Caki2 (cell line): ENCODE results near the gene SLC6A1. TPM values are rescaled to one million over a fixed set of nuclear protein-coding genes. Genes with fewer than 3 reads are reported as not detected.

Experiments
- DNase-seq: peaks from one replicate; pipeline ENCODE4 v3.0.0-alpha.2; 2015; ENCODE audit warnings: low read depth
- in situ Hi-C: cut with HindIII; loops from 2 replicates; pipeline ENCODE4 v1.10.0; 2016; ENCODE audit warnings: low sequenced_read_pairs, low pct_unique_long_range_greater_than_20kb, mixed read lengths
- total RNA-seq: library from RNA; depleted of rRNA; stranded (reverse); fragments of >200 nt; shearing (Covaris generic); gene quantifications from 2 replicates; pipeline ENCODE4 v1.2.3, GENCODE V29; 2014; ENCODE audit warnings: low replicate concordance; rRNA removed

The SLC6A1 gene
- total RNA-seq: not detected in 2 replicates

DNA sequence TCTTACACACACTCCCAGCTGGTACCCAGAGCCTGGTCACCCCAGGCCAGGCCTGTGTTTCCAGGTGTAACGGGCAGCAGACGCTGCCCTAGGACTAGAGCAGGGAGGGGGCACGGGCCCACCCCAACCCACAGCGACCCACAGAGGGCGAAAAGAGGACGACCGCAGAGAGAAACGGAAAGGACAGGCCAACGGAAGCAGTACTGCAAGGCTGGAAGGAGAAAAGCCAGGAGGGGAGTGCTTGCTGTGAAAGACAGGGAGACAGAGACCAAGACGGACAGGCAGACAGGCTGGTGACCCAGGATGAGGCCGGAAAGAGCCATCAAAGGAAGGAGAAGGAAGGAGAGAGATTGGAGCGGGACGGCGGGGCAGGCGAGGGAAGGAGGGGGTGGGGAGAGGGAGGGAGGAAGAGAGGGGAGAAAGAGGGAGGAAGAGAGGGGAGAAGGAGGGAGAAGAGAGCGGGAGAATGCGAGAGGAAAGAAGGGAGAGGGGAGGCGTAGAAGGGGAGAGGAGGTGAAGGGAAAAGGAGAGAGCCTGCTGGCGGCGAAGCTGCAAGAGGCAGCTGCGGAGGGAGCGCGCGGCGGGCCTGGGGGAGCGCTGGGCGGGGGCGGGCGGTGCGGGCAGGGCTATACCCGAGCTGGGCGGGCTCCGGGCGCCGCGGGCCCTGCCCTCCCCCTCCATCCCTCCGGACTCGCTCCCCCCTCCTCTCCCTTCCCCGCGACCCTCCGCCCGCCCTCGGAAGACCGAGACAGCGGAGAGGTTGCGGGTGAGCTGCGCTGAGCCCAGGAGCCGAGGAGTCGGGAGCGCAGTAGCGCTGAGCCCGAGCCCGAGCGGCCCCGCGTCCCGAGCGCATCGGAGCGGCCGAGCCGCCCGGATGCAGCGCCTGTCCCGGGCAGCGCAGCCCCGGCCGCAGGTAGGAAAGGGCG, at the start of gene SLC6A1:
SLC6A1 (plus strand) TSS at position 732 of the 926 bp plus-strand sequence. CDS start 24,464 bp downstream, outside the sequence.
- no peak for DNase-seq
- in situ Hi-C loops: no loop called here

DNA sequence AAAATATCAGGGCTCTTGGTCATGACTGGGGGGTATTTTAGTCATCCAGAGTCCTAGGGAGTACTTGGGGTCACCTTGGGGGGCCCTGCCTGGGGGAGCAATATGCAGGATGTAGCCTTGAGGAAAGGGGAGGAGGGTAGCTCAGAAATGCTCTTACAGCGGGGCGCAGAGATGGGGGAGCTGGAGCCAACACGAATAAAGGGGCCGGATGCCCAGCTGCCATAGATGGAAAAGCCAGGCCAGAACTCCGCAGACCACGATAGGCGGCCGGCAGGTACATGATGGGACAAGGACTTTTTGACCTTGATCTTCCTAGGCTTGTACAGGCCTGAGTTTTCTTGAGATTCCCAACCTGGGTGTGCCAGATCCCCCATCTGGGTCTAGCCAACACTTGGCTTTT, 47.7 kb upstream of the SLC6A1 start:
- in situ Hi-C loops: no loop called here

DNA sequence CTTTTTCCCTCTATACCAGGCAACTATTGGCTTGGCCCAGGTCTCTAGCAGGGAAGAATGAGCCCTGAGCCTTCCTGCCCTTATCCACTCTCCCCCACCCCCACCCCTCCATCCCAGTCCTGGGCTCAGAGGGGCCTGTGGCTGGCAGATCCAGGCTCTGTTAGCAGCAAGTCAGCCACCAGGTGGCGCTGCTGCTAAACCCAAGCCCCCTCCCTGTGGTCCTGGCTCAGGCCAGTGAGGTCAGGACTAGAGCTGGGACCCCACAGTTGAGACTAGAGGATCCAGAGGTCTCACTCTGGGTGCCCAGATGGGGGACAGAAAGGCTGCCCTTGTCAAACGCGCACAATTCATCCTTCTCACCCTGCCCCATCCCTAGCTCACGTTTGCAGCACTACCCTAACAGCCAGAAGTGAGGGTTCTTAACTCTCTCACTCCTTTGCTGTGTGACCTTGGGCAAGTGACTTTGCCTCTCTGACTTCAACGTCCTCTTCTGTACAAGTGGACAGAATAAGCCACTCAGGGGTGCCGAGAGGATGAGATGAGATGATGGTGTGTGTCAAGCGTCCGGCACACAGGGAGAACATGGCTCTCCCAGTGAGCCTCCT, 46.8 kb upstream of the SLC6A1 start:
- in situ Hi-C loops: no loop called here
- DNase-seq: peak; percentile 18

More for the DNA sequence above, 47.7 kb upstream of the SLC6A1 start:
- no peak for DNase-seq

DNA sequence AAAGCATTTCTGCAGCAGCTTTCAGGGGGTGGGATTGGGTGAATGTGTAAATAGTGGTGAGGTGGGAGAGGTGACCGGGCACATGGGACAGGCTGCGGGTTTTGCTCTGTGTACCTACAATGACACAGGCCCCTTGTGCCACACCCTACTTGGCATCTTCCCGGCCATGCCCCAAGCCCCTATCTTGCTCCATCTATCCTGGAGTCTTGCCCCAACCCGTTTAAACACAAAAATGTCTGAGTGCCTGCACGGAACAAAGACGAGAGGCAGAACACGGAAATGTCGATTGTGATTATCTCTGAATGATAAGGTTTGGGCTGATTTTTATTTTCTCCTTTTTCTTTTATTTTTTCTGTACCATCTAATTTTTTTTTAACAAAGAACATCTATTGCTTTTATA, 46.0 kb upstream of the SLC6A1 start:
- DNase-seq: no peak
- in situ Hi-C loops: no loop called here

DNA sequence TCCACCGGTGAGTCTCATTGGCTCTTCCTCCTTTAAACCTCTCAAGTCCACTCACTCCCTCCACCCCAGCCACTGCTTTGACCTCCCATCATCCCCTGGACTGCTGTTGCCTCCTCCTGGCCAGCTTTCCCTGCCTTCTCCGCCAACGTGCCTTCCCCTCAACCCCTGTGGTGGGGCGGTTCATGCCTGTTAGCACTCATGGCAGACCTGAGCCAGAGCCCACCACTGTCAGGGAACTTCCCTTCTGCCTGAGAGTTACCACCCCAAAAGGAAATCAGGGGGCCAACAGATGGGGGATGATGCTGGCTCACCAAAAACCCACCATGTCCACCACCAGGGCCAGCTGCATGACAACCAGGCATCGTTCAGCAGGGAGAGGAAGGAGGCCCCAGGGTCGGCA, 44.2 kb upstream of the SLC6A1 start:
- DNase-seq: no peak
- in situ Hi-C loops: no loop called here

DNA sequence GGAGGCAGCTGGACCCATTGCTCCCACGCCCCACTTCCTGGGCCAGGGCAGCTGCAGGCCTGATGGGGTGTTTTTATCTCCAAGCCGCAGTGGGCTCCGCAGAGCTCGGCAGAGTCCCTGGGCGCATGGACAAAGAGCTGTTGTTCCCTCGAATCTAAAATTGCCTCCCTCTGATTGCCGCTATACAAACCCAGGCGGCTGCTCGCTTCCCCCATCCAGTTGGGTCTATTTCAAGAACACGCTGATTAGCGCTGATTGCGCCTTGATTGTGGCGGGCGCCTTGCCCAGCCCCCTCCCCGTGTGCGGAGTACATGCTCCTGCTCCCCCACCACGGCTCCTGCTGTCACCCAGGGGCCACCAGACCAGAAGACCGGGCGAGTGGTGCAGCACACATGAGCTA, 43.4 kb upstream of the SLC6A1 start:
- in situ Hi-C loops: no loop called here
- no peak for DNase-seq

DNA sequence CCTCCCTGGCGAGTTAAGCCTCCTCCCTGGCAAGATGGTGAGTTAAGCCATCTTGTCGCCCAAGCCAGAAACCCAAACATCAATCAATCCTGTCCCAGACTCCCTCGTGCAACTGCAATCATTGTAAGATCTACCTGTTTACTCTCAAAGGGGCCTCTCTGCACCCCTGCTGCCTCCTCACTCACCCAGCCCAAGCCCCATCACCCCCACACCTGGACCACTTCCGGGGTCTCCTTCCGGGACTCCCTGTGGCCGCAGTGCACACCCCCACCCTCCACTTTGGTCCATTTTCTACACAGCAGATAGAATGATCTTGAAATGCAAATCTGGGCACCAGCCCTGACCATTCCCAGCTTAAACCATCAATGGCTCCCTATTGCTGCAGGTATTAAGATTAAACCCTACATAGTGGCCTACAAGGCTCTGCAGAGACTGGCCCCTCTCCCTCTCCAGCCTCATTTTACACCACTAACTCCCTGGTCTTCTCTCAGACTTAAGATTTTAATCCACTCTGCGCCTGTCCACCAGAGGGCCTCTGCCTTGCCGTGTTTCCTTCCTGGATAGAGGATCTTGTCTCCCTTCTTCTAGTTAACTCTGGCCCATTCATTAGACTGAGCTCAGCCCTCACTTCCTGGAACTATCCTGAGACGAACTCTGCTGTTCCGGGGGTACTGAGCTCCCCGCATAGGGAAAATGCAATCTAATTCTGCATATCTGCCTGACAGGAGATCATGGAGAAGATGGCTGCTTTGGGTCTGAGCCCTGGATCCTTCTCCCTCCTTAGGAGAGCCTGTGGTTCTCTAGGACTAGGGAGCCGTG, 41.9 kb upstream of the SLC6A1 start:
- peak; percentile 12 for DNase-seq
- in situ Hi-C loops: no loop called here

DNA sequence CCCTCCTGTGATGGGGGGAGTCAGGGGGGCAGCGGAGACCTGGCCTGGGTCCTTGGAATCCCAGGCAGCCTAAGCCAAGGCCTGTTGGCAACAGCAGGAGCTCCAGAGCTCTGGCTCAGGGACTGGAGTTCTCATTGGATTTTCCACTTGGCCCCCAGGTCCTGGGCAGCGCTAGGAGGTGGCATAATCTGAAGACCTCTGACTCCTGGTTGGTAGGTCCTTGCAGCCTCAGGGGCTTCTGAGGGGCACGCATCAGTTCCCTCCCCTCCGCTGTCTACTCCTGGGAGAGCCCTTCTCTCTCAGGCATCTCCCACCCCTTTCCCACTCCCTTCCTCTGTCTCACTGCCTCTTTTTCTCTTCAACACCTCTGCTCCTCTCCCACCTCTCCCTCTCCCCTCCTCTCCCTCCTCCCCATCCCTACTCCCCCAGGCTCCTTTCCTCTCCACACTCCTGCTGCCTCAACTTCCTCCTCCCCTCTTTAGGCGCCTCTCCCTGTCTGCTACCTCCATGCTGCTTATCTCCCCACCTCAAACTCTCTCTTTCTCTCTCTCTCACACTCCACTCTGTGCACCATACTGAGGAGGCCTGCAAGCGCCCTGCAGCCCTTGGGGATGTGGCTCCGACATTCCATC, 41.1 kb upstream of the SLC6A1 start:
- in situ Hi-C loops: no loop called here
- DNase-seq: no peak

DNA sequence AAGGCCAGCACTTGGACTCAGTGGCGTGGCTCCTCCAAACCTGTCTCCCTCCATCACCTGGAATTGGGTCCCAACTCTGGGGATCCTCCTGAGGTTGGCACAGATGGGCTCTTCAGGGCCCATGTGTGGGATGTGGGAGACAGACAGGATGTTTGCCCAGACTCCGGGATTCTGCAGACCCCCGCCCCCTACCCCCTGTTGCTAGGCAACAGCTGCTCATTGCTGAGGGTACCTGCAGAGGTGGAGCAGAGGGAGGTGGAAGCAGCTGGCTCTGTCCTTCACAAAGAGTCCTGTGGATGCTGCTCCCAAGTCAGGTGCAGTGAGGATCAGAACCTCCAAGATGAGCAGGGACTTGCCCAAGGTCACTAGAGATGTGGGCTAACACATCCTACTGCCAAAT, 40.0 kb upstream of the SLC6A1 start:
- DNase-seq: no peak
- in situ Hi-C loops: no loop called here

DNA sequence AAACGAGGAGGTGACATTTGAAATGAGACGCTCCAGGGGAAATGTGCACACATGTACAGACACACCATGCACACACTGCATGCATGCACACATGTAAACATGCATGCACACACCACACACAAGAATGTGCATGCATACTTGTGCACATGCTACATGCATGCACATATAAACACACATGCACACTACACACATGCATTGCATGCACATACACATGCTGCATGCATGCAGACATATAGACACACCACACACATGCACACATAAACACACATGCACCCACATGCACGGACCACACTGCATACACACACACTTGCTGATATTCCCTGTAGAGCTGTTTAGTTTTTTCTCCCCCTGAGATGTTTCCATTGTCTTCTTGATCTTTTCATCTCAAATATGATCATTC, 37.8 kb upstream of the SLC6A1 start:
- no peak for DNase-seq

DNA sequence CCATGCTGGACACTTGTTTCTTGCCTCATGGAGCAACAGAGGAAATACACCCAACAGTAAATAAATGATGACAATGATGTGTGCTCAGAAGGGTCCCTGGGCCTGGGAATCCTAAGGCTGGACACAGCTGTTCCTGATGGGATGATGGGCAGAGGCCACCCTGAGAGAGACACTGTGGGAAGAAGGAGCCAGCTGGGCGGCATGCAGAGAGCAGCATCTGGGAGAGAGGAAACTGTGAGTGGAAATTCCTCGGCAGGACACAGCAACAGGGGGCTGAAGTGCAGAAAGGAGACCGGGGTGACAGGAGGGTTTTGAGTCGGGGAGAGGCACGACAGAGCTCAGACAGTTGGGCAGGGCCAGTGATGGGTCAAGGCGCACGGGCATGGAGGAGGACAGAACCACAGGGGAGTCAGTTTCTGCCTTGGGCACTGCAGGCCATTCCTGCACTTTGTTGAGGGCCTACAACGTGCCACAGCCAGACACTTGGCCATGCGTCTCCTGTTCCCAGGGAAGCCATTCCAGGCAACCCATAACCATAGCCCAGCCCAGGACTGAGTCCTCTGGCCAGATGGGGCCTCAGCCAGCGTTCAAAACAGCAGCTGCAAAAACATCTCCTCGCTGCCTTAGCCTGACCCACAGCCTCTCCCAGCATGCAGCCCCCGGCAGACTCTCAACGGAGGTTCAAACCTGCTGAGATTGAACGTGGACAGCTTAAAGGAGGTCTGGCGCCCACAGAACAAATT, 36.7 kb upstream of the SLC6A1 start:
- no peak for DNase-seq
- in situ Hi-C loops: no loop called here

More for the DNA sequence above, 37.8 kb upstream of the SLC6A1 start:
- in situ Hi-C loops: no loop called here

DNA sequence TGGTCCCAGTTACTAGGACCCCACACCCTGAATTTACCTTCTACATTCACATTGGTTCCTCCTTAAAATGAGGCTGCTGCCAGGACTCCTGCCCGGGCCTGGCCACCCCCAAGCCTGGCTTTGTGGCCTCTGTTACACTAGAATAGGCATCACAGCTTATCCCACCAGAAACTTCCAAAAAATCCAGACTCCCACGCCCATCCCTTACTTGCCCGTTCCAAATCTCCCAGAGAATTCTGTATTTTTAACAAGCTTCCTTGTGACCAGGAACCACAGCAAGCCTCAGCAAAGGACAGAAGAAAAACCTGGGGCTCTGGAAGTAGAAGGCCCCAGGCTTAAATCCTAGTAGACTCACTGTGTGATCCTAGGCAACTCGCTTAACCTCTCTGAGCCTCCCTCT, 36.0 kb upstream of the SLC6A1 start:
- no peak for DNase-seq
- in situ Hi-C loops: no loop called here

DNA sequence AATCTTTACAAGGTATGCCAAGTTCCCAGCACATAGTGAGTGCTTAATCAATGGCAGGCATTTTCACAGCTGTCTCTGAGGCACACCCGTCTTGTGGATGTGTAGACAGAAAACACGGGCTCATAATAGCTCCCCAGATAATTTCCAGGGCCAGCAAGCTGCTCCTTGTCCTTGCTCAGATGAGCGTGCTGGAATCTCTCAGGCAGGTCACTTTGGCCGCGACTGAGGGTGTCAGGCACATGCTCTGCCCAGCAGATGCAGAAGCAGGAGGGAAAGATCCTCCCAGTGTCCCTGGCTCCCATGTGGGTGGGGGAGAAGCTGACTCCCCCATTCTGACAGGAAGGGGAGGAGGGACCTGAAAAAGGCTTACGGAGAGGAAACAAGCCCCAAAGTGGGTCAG, 35.6 kb upstream of the SLC6A1 start:
- in situ Hi-C loops: no loop called here
- no peak for DNase-seq

DNA sequence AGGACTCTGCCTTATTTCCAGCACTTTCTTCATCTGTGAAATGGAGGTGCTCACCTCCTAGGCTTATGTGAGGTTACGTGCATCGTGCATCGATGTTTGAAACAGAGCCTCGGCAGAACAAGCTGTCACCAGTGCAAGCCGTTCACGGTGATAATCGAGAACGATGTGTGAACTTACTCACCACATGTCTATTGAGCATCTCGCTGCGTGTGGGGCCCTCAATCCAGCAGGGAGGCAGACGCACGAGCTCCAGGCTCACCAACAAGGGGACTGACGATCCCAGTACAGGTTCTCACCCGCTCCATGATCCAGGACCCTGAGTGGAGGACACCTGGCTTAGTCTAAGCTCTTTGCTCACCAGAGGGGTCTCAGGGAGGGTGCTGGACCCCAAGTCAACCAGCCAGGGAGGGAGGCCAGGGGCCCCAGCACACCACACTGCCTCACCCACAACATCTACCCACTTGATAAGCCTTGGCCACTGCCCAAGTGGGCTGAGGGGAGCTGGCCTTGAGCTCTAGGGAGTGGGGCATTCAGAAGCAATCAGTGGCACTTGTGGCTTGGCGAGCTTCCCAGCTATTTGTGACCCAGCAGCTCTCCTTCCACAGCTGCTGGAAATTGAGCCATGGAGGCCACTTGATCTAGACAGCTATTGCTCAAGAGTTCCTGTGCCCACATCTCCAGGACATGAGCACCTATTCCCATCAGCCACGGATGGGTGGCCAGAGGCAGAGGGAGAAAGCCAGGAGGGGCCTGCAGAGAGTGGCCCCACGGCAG, 34.4 kb upstream of the SLC6A1 start:
- in situ Hi-C loops: no loop called here
- DNase-seq: no peak

DNA sequence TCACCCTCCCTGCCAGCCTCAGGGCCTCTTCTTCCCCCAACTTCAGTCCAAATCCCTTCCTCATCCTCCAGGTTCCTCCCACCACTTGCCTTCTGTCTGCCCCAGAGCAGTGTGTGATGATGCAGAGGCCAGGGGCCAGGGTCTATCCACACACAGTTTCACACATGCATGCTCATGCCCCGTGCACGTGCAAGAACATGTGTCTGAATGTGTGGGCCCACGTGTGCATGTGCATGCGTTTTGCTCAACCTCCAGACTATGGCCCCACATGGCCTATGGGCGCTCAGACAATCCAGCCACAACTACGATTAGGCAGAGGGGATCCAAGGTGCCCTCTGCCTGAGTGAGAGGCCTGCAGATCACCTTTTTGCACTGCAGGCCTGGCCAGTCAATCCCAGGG, 32.3 kb upstream of the SLC6A1 start:
- no peak for DNase-seq
- in situ Hi-C loops: no loop called here

DNA sequence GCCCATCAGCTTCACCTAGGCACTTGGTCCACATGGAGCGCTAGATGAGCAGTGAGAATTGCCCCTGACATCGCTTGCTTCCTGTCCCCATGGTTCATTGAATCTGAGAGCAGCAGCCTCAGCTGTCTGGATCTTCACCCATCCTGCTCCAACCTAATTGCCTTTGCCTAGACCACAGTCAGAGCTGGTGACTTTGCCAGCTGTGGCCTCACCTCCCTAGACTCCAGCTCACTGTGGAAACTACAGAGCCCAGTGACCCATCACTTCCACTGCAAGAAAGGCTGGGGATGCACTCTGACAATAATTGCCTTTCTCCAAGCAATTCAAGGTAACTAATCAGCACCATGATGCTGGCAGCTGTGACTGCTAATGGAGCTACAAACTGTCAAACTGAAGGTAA, 30.6 kb upstream of the SLC6A1 start:
- no peak for DNase-seq
- in situ Hi-C loops: no loop called here

DNA sequence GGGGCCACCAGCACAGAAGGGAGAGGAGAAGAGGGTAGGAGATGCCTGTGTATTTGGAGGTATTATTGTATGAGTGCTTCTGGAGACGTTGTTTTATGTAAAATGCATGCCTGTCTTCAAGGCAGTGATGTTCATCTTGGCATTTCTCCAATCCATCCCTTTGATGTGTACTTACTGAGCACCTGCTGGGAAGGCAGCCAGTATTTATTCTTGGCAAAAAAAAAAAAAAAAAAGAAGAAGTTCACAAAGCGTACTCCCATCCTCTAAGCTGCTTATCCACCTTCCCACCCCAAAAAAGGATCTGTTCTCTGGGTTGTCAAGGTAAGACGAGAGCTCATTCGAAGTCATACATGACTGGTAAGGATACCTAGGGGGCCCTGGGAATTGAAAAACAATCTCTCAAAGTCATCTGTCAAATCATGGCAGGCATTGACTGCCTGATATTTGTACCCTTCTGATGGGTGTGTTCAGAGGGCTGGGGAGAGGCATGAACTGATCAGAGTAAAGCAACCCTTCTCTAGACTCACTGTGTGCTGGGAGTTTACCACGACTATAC, 30.0 kb upstream of the SLC6A1 start:
- no peak for DNase-seq
- in situ Hi-C loops: no loop called here
